HepG2 (cell line): Measurements from ENCODE around the gene NMT2. TPM values are rescaled to one million over a fixed set of nuclear protein-coding genes. Genes with fewer than 3 reads are reported as not detected.

Experiments used
- ATAC-seq: fragments of 200-7000 bp; cut with Tn5 transposase; 3 replicates; pipeline ENCODE4 v1.9.1; 2020; ENCODE audit warnings: mild to moderate bottlenecking, moderate library complexity
- BruUV-seq: library from RNA; stranded (reverse); fragments of 400-500 nt; replicated peaks from 2 replicates; lab custom pipeline; 2021; lab: Mats Ljungman, UMichigan
- CTCF ChIA-PET: fragments of 300-600 bp; formaldehyde crosslinking; extraction: SDS; loops from one replicate; lab custom pipeline; 2021; ENCODE audit warnings: low total read pairs, inconsistent platforms, low intra/inter-chr PET ratio; lab: Yijun Ruan, JAX
- POLR2A ChIA-PET: fragments of 350-600 bp; sonication (Branson Sonifier 250); formaldehyde crosslinking; loops from one replicate; lab custom pipeline; 2020; ENCODE audit warnings: antibody characterized with exemption, inconsistent platforms; lab: Yijun Ruan, JAX
- DNase-seq: peaks from one replicate; pipeline ENCODE4 v3.0.0-alpha.2; 2015; ENCODE audit warnings: low spot score
- FAIRE-seq: peaks from 3 replicates; lab custom pipeline; 2011; peaks lifted over from hg19 to GRCh38; lab: Jason Lieb, UNC
- H2AFZ ChIP-seq: one replicate; pipeline ENCODE4 v1.6.1; 2011; ENCODE audit warnings: low read length, inconsistent platforms
- H3K27ac ChIP-seq: fragments of 300-600 bp; 3 replicates; pipeline ENCODE4 v1.8.0; 2011; ENCODE audit warnings: mixed run types, mild to moderate bottlenecking, mixed read lengths, low read length, inconsistent platforms; ENCODE audit not compliant: insufficient read depth; ENCODE audit errors: extremely low read length
- H3K27me3 ChIP-seq, 2 experiments: fragments of 200-600 bp in 1 of 2; 2 replicates in 1 of 2; 3 replicates in 1 of 2; pipeline versions ENCODE4 v1.6.0 to v1.8.0; 2011; ENCODE audit warnings: low read length in 2 of 2, mild to moderate bottlenecking in 2 of 2, moderate library complexity in 2 of 2, inconsistent platforms in 1 of 2; ENCODE audit not compliant: insufficient read depth in 2 of 2, control insufficient read depth in 1 of 2
- H3K36me3 ChIP-seq, 2 experiments: fragments of 200-600 bp in 1 of 2; replicated peaks in 1 of 2; 2 replicates in 1 of 2; 3 replicates in 1 of 2; pipeline versions ENCODE4 v1.5.1 to v1.8.0; 2011; ENCODE audit warnings: low read length in 2 of 2, inconsistent platforms in 1 of 2; ENCODE audit not compliant: insufficient read depth in 2 of 2, control insufficient read depth in 1 of 2
- H3K4me1 ChIP-seq: 2 replicates; pipeline ENCODE4 v1.5.1; 2012; ENCODE audit warnings: low read length, inconsistent platforms; ENCODE audit not compliant: insufficient read depth
- H3K4me2 ChIP-seq: 2 replicates; pipeline ENCODE4 v1.6.0; 2011; ENCODE audit warnings: low read depth, low read length, inconsistent platforms
- H3K4me3 ChIP-seq, 3 experiments: fragments of 200-600 bp in 1 of 3; sonication (generic), shearing (Covaris generic) in 1 of 3; replicated peaks in 1 of 3; 2 replicates each; pipeline ENCODE4 v1.5.1; 2011 to 2016; ENCODE audit warnings: low read length in 3 of 3, inconsistent platforms in 2 of 3, low read depth in 2 of 3, mild to moderate bottlenecking in 2 of 3, control low read depth in 1 of 3, mixed read lengths in 1 of 3; ENCODE audit not compliant: insufficient read depth in 1 of 3
- H3K79me2 ChIP-seq: one replicate; pipeline ENCODE4 v1.6.1; 2011; ENCODE audit warnings: low read length, inconsistent platforms; ENCODE audit not compliant: insufficient read depth
- H3K9ac ChIP-seq: 2 replicates; pipeline ENCODE4 v1.6.0; 2011; ENCODE audit warnings: mild to moderate bottlenecking, low read depth, low read length, inconsistent platforms; ENCODE audit not compliant: insufficient read depth
- H3K9me3 ChIP-seq: 2 replicates; pipeline ENCODE4 v1.5.1; 2012; ENCODE audit warnings: mild to moderate bottlenecking, low read length
- H4K20me1 ChIP-seq: 2 replicates; pipeline ENCODE4 v1.6.0; 2011; ENCODE audit warnings: inconsistent platforms, mild to moderate bottlenecking, low read length, moderate library complexity; ENCODE audit not compliant: insufficient read depth
- MED1 ChIP-seq: sonication (generic); formaldehyde crosslinking; IDR thresholded peaks from 2 replicates; pipeline ENCODE4 v1.4.0; 2020; ENCODE audit warnings: missing genetic modification reagents
- WGBS: methylation state at CpG from one replicate; pipeline ENCODE4 v1.1.6; 2017; ENCODE audit warnings: low lambda C conversion rate; 5-methylcytosine and 5-hydroxymethylcytosine counted together
- in situ Hi-C: cut with HindIII; loops from 2 replicates; pipeline ENCODE4 v1.10.0; 2017; ENCODE audit warnings: low pct_unique_long_range_greater_than_20kb; ENCODE audit not compliant: extremely low pct_ligation_motif_present
- intact Hi-C: fragments of 100-400 bp; cut with micrococcal nuclease; formaldehyde crosslinking; loops from one replicate; pipeline ENCODE4 v1.10.0; 2022; ENCODE audit not compliant: unreplicated experiment
- polyA plus RNA-seq, 8 experiments: library from polyadenylated mRNA; depleted of rRNA in 3 of 8; stranded (reverse) in 7 of 8; unstranded in 1 of 8; fragments of >200 nt; fragmentation: Illumina TruSeq in 4 of 8; extraction: Trizol in 4 of 8; gene quantifications; 2 replicates each; pipeline versions ENCODE4 v1.2.1 to v1.2.3, GENCODE V29; 2011 to 2016; ENCODE audit warnings: low read depth in 4 of 8, missing spikeins in 1 of 8, mixed read lengths in 1 of 8; ENCODE audit not compliant: insufficient read depth in 1 of 8
- total RNA-seq, 5 experiments: library from RNA; depleted of rRNA; stranded (reverse); fragments of >200 nt; fragmentation: Illumina TruSeq; extraction: Trizol; gene quantifications; 2 replicates each; pipeline ENCODE4 v1.2.3, GENCODE V29; 2016; ENCODE audit warnings: low read depth in 1 of 5
- TF ChIP-seq, protein P1 (sequence below), 2 experiments: fragments of 450-650 bp in 1 of 2; sonication (generic) in 1 of 2; formaldehyde crosslinking in 1 of 2; IDR thresholded peaks; 2 replicates each; pipeline versions ENCODE4 v1.6.1 to v1.8.0; 2016 to 2022; ENCODE audit warnings: antibody characterized with exemption in 1 of 2, mild to moderate bottlenecking in 1 of 2, missing genetic modification reagents in 1 of 2

NMT2 gene
- total and polyA plus RNA-seq, 2 of the 13 experiments (the other 11 are each of a cell fraction or from before 2014, with no cell fraction given): 10.1 to 23.8 TPM

DNA sequence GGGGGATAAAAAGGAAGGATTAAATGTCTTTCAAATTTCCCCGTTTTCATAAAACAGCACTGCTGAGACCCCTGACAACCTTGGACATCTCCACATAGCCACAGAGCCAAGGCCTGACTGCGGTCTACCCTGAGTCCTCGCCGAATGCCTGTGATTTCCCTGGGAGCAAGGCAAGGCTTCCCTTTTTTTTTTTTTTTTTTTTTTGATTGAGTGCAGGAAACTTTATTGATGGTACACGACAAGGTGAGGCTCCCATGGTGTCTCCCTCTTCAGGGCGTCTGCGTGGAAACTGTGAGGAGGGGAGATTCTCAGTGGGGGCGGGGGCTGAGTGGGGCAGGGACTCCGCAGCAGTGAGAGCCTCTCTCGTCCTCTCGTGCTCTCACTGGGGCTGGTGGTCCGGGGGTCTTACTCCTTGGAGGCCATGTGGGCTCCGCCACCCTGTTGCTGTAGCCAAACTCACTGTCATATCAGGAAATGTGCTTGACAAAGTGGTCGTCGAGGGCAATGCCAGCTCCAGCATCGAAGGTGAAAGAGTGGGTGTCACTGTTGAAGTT, 75.6 kb downstream of the NMT2 start:
- ChIA-PET POLR2A (no interaction called here), CTCF (no interaction called here)

More for the DNA sequence above, 75.6 kb downstream of the NMT2 start:
- H3K4me3 ChIP-seq: no peak overlapping the region
- ATAC-seq (no peak), FAIRE-seq (no peak), DNase-seq (no peak)
- intact Hi-C loops: no loop called here
- no peaks in the 10 kb centered on the region for H3K36me3 ChIP-seq
- H3K9ac ChIP-seq: no peak overlapping the region
- BruUV-seq: no TSS peak
- peaks cover 4% of the 10 kb centered on the region for H3K79me2 ChIP-seq
- no peaks in the 10 kb centered on the region; a peak in 1 of 5 replicates for H3K27me3 ChIP-seq
- peaks cover 8% of the 10 kb centered on the region for H3K4me1 ChIP-seq
- TF ChIP-seq, protein P1, sequence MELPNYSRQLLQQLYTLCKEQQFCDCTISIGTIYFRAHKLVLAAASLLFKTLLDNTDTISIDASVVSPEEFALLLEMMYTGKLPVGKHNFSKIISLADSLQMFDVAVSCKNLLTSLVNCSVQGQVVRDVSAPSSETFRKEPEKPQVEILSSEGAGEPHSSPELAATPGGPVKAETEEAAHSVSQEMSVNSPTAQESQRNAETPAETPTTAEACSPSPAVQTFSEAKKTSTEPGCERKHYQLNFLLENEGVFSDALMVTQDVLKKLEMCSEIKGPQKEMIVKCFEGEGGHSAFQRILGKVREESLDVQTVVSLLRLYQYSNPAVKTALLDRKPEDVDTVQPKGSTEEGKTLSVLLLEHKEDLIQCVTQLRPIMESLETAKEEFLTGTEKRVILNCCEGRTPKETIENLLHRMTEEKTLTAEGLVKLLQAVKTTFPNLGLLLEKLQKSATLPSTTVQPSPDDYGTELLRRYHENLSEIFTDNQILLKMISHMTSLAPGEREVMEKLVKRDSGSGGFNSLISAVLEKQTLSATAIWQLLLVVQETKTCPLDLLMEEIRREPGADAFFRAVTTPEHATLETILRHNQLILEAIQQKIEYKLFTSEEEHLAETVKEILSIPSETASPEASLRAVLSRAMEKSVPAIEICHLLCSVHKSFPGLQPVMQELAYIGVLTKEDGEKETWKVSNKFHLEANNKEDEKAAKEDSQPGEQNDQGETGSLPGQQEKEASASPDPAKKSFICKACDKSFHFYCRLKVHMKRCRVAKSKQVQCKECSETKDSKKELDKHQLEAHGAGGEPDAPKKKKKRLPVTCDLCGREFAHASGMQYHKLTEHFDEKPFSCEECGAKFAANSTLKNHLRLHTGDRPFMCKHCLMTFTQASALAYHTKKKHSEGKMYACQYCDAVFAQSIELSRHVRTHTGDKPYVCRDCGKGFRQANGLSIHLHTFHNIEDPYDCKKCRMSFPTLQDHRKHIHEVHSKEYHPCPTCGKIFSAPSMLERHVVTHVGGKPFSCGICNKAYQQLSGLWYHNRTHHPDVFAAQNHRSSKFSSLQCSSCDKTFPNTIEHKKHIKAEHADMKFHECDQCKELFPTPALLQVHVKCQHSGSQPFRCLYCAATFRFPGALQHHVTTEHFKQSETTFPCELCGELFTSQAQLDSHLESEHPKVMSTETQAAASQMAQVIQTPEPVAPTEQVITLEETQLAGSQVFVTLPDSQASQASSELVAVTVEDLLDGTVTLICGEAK (IDR thresholded peaks at IDR 0.05): peak; percentile 78
- TF ChIP-seq, protein P1 (CRISPR knock-in tag; IDR thresholded peaks at IDR 0.05): peak; percentile 66; the same call in 1 of the 2 replicates
- no peak for TF ChIP-seq MED1 (CRISPR knock-in tag)
- WGBS: 68% methylated on average over 15 of the region's 16 CpGs
- in situ Hi-C loops: no loop called here
- H2AFZ ChIP-seq: no peak overlapping the region
- no peak overlapping the region for H3K27ac ChIP-seq
- no peaks in the 10 kb centered on the region for H4K20me1 ChIP-seq
- H3K9me3 ChIP-seq: no peaks in the 10 kb centered on the region
- no peak overlapping the region for H3K4me2 ChIP-seq
